Esophagus muscularis mucosa (tissue), 4 donors: ENCODE results near the gene KIF26B. TPM values are rescaled to one million over a fixed set of nuclear protein-coding genes. Genes with fewer than 3 reads are reported as not detected.

ENCODE experiments used
- DNase-seq: peaks from one replicate; pipeline ENCODE4 v3.0.0-alpha.2; 2017; ENCODE audit errors: extremely low spot score
- H3K27ac ChIP-seq, 4 donors: fragments of 200-600 bp; sonication (generic); replicated peaks in 1 of 4; 1 replicate in 3 of 4; 2 replicates in 1 of 4; pipeline ENCODE4 v1.5.1; 2016 to 2019; ENCODE audit warnings: mild to moderate bottlenecking in 1 of 4
- H3K27me3 ChIP-seq, 4 donors: fragments of 200-600 bp; sonication (generic); one replicate each; pipeline versions ENCODE4 v1.5.1 to v1.6.0; 2016 to 2019
- H3K36me3 ChIP-seq, 4 donors: fragments of 200-600 bp; sonication (generic); one replicate each; pipeline ENCODE4 v1.5.1; 2016 to 2019
- H3K4me1 ChIP-seq, 4 donors: fragments of 200-600 bp; sonication (generic); one replicate each; pipeline ENCODE4 v1.5.1; 2016 to 2019
- H3K4me3 ChIP-seq, 4 donors: fragments of 200-600 bp; sonication (generic); 1 replicate in 2 of 4; 2 replicates in 2 of 4; pipeline ENCODE4 v1.5.1; 2016 to 2019; ENCODE audit warnings: mild to moderate bottlenecking in 4 of 4, moderate library complexity in 1 of 4
- H3K9me3 ChIP-seq, 4 donors: fragments of 200-600 bp; sonication (generic); 1 replicate in 3 of 4; 2 replicates in 1 of 4; pipeline ENCODE4 v1.5.1; 2016 to 2019
- CTCF ChIP-seq, 3 experiments: fragments of 200-600 bp in 2 of 3; fragments of 450-650 bp in 1 of 3; sonication (generic) in 2 of 3; IDR thresholded peaks; one replicate each; pipeline ENCODE4 v1.5.1; 2017 to 2019; ENCODE audit warnings: antibody characterized with exemption in 3 of 3, mild to moderate bottlenecking in 2 of 3, moderate library complexity in 1 of 3
- EP300 ChIP-seq: sonication (generic); formaldehyde crosslinking; IDR thresholded peaks from one replicate; pipeline ENCODE4 v1.6.1; 2017; ENCODE audit warnings: antibody characterized with exemption
- POLR2A ChIP-seq: fragments of 450-650 bp; IDR thresholded peaks from one replicate; pipeline ENCODE4 v1.6.1; 2017; ENCODE audit warnings: antibody characterized with exemption, moderate library complexity, mild to moderate bottlenecking, low read depth
- POLR2AphosphoS5 ChIP-seq, 2 donors: sonication (generic); formaldehyde crosslinking; IDR thresholded peaks; one replicate each; pipeline ENCODE4 v1.6.1; 2017; ENCODE audit warnings: antibody characterized with exemption in 2 of 2
- WGBS: methylation state at CpG from one replicate; pipeline ENCODE4 v1.1.5; 2018; 5-methylcytosine and 5-hydroxymethylcytosine counted together
- intact Hi-C: fragments of 100-400 bp; cut with DNase I; formaldehyde crosslinking; loops from one replicate; pipeline ENCODE4 v1.15.1; 2023
- total RNA-seq, 4 donors: library from RNA; depleted of rRNA; stranded (reverse); fragments of >200 nt; gene quantifications; one replicate each; pipeline versions ENCODE4 v1.1.0 to v1.2.1, GENCODE V29; 2016

KIF26B gene
- total RNA-seq, 4 donors from 2014 or later: 0.13 to 3.7 (median 1.3) TPM

GRCh38 chr1:245656189-245656717 is 501.5 kb downstream of the KIF26B start:
- no peaks in the 10 kb centered on the region for H3K36me3 ChIP-seq
- intact Hi-C loops: no loop called here
- DNase-seq: no peak
- H3K27me3 ChIP-seq: no peaks in the 10 kb centered on the region
- no peaks in the 10 kb centered on the region for H3K9me3 ChIP-seq
- no peak overlapping the region for H3K27ac ChIP-seq
- H3K4me3 ChIP-seq: no peak overlapping the region
- 95% methylated on average over 11 of the region's 11 CpGs for WGBS
- TF ChIP-seq POLR2A: no peak
- no peak for TF ChIP-seq CTCF (IDR thresholded peaks at IDR 0.05)
- no peak for TF ChIP-seq POLR2AphosphoS5 (IDR thresholded peaks at IDR 0.05)
- no peak for TF ChIP-seq EP300
- no peaks in the 10 kb centered on the region for H3K4me1 ChIP-seq

- Histone ChIP-seq H3K4me1 (no peaks in the 10 kb centered on the region), H3K27me3 (no peaks in the 10 kb centered on the region), H3K36me3 (no peaks in the 10 kb centered on the region), H3K4me3 (no peak overlapping the region), H3K27ac (no peak overlapping the region), H3K9me3 (no peaks in the 10 kb centered on the region)
- TF ChIP-seq POLR2A (no peak), POLR2AphosphoS5 (IDR thresholded peaks at IDR 0.05) (no peak), EP300 (no peak), CTCF (IDR thresholded peaks at IDR 0.05) (no peak)
- intact Hi-C loops: no loop called here
- no peak for DNase-seq
- WGBS: 95% methylated on average over 6 of the region's 6 CpGs
Observed at GRCh38 chr1:245657371-245657770, 502.6 kb downstream of the KIF26B start.

GRCh38 chr1:245663373-245663772 is 508.6 kb downstream of the KIF26B start:
- DNase-seq: no peak
- intact Hi-C loops: no loop called here
- no peaks in the 10 kb centered on the region for H3K4me1 ChIP-seq
- H3K36me3 ChIP-seq: no peaks in the 10 kb centered on the region
- 91% methylated on average over 3 of the region's 3 CpGs for WGBS
- no peak overlapping the region for H3K27ac ChIP-seq
- H3K27me3 ChIP-seq: no peaks in the 10 kb centered on the region
- no peaks in the 10 kb centered on the region for H3K9me3 ChIP-seq
- no peak for TF ChIP-seq POLR2A
- TF ChIP-seq EP300: no peak
- TF ChIP-seq POLR2AphosphoS5 (IDR thresholded peaks at IDR 0.05): no peak
- TF ChIP-seq CTCF (IDR thresholded peaks at IDR 0.05): no peak
- H3K4me3 ChIP-seq: no peak overlapping the region

GRCh38 chr1:245663841-245664240 is 509.1 kb downstream of the KIF26B start:
- TF ChIP-seq EP300 (no peak), POLR2AphosphoS5 (IDR thresholded peaks at IDR 0.05) (no peak), CTCF (IDR thresholded peaks at IDR 0.05) (no peak), POLR2A (no peak)
- Histone ChIP-seq H3K4me1 (no peaks in the 10 kb centered on the region), H3K27me3 (no peaks in the 10 kb centered on the region), H3K9me3 (no peaks in the 10 kb centered on the region), H3K4me3 (no peak overlapping the region), H3K27ac (no peak overlapping the region), H3K36me3 (no peaks in the 10 kb centered on the region)
- WGBS: 92% methylated on average over 8 of the region's 8 CpGs
- intact Hi-C loops: no loop called here
- peak; percentile 66 for DNase-seq

GRCh38 chr1:245666412-245666811 is 511.6 kb downstream of the KIF26B start:
- no peaks in the 10 kb centered on the region for H3K4me1 ChIP-seq
- no peaks in the 10 kb centered on the region for H3K36me3 ChIP-seq
- no peak overlapping the region for H3K27ac ChIP-seq
- intact Hi-C loops: no loop called here
- DNase-seq: no peak
- 94% methylated on average over 9 of the region's 9 CpGs for WGBS
- no peaks in the 10 kb centered on the region for H3K27me3 ChIP-seq
- TF ChIP-seq CTCF (IDR thresholded peaks at IDR 0.05): no peak
- no peak for TF ChIP-seq POLR2AphosphoS5 (IDR thresholded peaks at IDR 0.05)
- no peak for TF ChIP-seq POLR2A
- no peak for TF ChIP-seq EP300
- H3K9me3 ChIP-seq: no peaks in the 10 kb centered on the region
- no peak overlapping the region for H3K4me3 ChIP-seq
